Activated B cell treated with CpG ODN at 0.5 μM for 24 hours (primary cell): Measurements from ENCODE around the gene UBA6. TPM values are rescaled to one million over a fixed set of nuclear protein-coding genes. Genes with fewer than 3 reads are reported as not detected.

Experiments
- ATAC-seq: fragments of 200-7000 bp; cut with Tn5 transposase; one replicate; pipeline ENCODE4 v1.10.0; 2021; ENCODE audit warnings: low read depth, mild to moderate bottlenecking, moderate library complexity
- CTCF ChIA-PET: fragments of 350-600 bp; sonication (Branson Sonifier 250); formaldehyde crosslinking; loops from one replicate; lab custom pipeline; 2021; ENCODE audit warnings: antibody characterized with exemption; lab: Charles Lee
- POLR2A ChIA-PET: fragments of 350-600 bp; sonication (Branson Sonifier 250); formaldehyde crosslinking; loops from one replicate; lab custom pipeline; 2021; ENCODE audit warnings: antibody characterized with exemption; lab: Charles Lee
- DNase-seq: peaks from one replicate; pipeline ENCODE4 v3.0.0; 2022
- H3K27ac Mint-ChIP-seq: one replicate; pipeline ENCODE4 v1.8.0; 2020; ENCODE audit warnings: mixed read lengths
- H3K27me3 Mint-ChIP-seq: one replicate; pipeline ENCODE4 v1.8.0; 2021; ENCODE audit warnings: mixed read lengths
- H3K36me3 Mint-ChIP-seq: one replicate; pipeline ENCODE4 v1.8.0; 2021; ENCODE audit warnings: low read depth, mixed read lengths
- H3K4me1 Mint-ChIP-seq: one replicate; pipeline ENCODE4 v1.8.0; 2021; ENCODE audit warnings: mixed read lengths
- H3K4me3 Mint-ChIP-seq: one replicate; pipeline ENCODE4 v1.8.0; 2020; ENCODE audit warnings: mild to moderate bottlenecking, mixed read lengths
- H3K9me3 Mint-ChIP-seq: one replicate; pipeline ENCODE4 v1.8.0; 2020; ENCODE audit warnings: mixed read lengths
- CTCF ChIP-seq: fragments of 200-600 bp; IDR thresholded peaks from one replicate; pipeline ENCODE4 v1.8.0; 2022; ENCODE audit warnings: antibody characterized with exemption, mild to moderate bottlenecking
- intact Hi-C: fragments of 100-400 bp; cut with micrococcal nuclease; formaldehyde crosslinking; loops from one replicate; pipeline ENCODE4 v1.15.1; 2024
- total RNA-seq: library from RNA; stranded (reverse); gene quantifications from 2 replicates; pipeline ENCODE4 v1.2.3, GENCODE V29; 2022

UBA6 gene
- total RNA-seq, 1 donor from 2014 or later = 70.4 TPM

GRCh38 chr4:67714955-67715354 lies 14.0 kb upstream of the UBA6 start:
- ChIA-PET CTCF (interaction anchor here (1.4 kb wide), 1 partner anchor 31 kb away, joined by 3 read pairs; no protein-coding TSS in a partner anchor), POLR2A (no interaction called here)
- no peak for ATAC-seq
- DNase-seq = no peak
- Mint-ChIP-seq H3K9me3 (no peaks in the 10 kb centered on the region), H3K27me3 (no peaks in the 10 kb centered on the region), H3K4me3 (no peak overlapping the region), H3K4me1 (peaks cover 11% of the 10 kb centered on the region), H3K36me3 (peaks cover 21% of the 10 kb centered on the region), H3K27ac (no peak overlapping the region)
- intact Hi-C loops = loop anchor here (1.0 kb wide), 1 partner anchor 15 kb away; no protein-coding TSS in a partner anchor
- no peak for TF ChIP-seq CTCF

- Mint-ChIP-seq H3K36me3 (peaks cover 21% of the 10 kb centered on the region), H3K4me3 (no peak overlapping the region), H3K27ac (peak overlapping the region; percentile 41), H3K27me3 (no peaks in the 10 kb centered on the region), H3K9me3 (no peaks in the 10 kb centered on the region), H3K4me1 (peaks cover 11% of the 10 kb centered on the region)
- intact Hi-C loops = loop anchor here (1.0 kb wide), 1 partner anchor 14 kb away; no protein-coding TSS in a partner anchor
- POLR2A ChIA-PET = interaction anchor here (0.7 kb wide), 1 partner anchor 165 kb away, joined by 3 read pairs; no protein-coding TSS in a partner anchor
- peak; percentile 69 for ATAC-seq
- no peak for TF ChIP-seq CTCF
- CTCF ChIA-PET = no interaction called here
- no peak for DNase-seq
These were observed 13.3 kb upstream of the UBA6 start for GRCh38 chr4:67714248-67714583.

GRCh38 chr4:67713529-67714247 lies 12.7 kb upstream of the UBA6 start:
- POLR2A ChIA-PET = interaction anchor here (0.7 kb wide), 1 partner anchor 164 kb away, joined by 3 read pairs; no protein-coding TSS in a partner anchor
- Mint-ChIP-seq H3K9me3 (no peaks in the 10 kb centered on the region), H3K27me3 (no peaks in the 10 kb centered on the region), H3K36me3 (peaks cover 21% of the 10 kb centered on the region), H3K4me3 (no peak overlapping the region), H3K4me1 (peaks cover 11% of the 10 kb centered on the region), H3K27ac (peak overlapping the region; percentile 41)
- no peak for TF ChIP-seq CTCF
- intact Hi-C loops = loop anchor here (1.0 kb wide), 1 partner anchor 13 kb away; no protein-coding TSS in a partner anchor
- DNase-seq (no peak), ATAC-seq (peak; percentile 40)
- CTCF ChIA-PET = no interaction called here

GRCh38 chr4:67712650-67713528 lies 11.9 kb upstream of the UBA6 start:
- intact Hi-C loops = no loop called here
- Mint-ChIP-seq H3K9me3 (no peaks in the 10 kb centered on the region), H3K4me3 (no peak overlapping the region), H3K27ac (no peak overlapping the region), H3K27me3 (no peaks in the 10 kb centered on the region), H3K4me1 (peaks cover 13% of the 10 kb centered on the region), H3K36me3 (peaks cover 23% of the 10 kb centered on the region)
- no peak for DNase-seq
- ChIA-PET CTCF (no interaction called here), POLR2A (no interaction called here)
- no peak for ATAC-seq
- no peak for TF ChIP-seq CTCF
